HG03196 (cell line): ENCODE measurements around the gene ITPKB.

ENCODE experiments used
- ATAC-seq: cut with Tn5 transposase; IDR thresholded peaks from one replicate; pipeline ENCODE4 v1.9.1; 2021; ENCODE audit not compliant: unreplicated experiment

Gene ITPKB

GRCh38 chr1:226586116-226586515 is 153.0 kb downstream of the ITPKB start:
- no peak for ATAC-seq

GRCh38 chr1:226584164-226584563 is 154.9 kb downstream of the ITPKB start:
- no peak for ATAC-seq

DNA sequence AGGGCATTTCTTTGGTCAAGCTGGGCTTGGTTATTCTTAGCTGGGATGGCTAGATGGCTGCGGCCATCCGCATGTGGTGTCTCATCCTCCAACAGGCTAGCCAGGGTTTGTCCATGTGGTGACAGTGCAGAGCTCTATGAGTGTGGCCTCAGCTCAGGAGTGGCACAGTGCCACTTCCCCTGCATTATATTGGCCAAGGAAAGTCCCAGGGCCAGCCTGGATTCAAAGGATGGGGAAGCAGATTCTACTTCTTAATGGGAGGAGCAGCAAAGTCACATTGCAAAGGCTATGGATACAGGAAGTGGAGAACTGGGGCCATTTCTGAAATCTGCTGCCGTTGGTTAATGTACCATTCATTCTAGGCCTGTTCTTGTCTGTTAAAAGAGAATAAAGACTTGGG is 156.1 kb downstream of the ITPKB start:
- ATAC-seq = no peak
